SK-N-SH treated with all-trans-retinoic acid at 6 μM for 48 hours (cell line): ENCODE data around the gene RNGTT.

Experiments used
- ATAC-seq: fragments of 200-7000 bp; cut with Tn5 transposase; 3 replicates; pipeline ENCODE4 v1.9.1; 2020; ENCODE audit warnings: mild to moderate bottlenecking, moderate library complexity
- ARNTL ChIP-seq: fragments of 450-650 bp; formaldehyde crosslinking; IDR thresholded peaks from 2 replicates; pipeline ENCODE4 v1.5.0; 2020; ENCODE audit warnings: low read depth, mild to moderate bottlenecking, moderate library complexity, borderline replicate concordance
- BACH2 ChIP-seq: fragments of 250-450 bp; sonication (Bioruptor Pico); IDR thresholded peaks from 2 replicates; pipeline ENCODE4 v1.9.0; 2021; ENCODE audit warnings: mild to moderate bottlenecking, borderline replicate concordance
- CSDC2 ChIP-seq: fragments of 250-450 bp; sonication (Bioruptor Pico); IDR thresholded peaks from 2 replicates; pipeline ENCODE4 v1.5.0; 2020; ENCODE audit warnings: mild to moderate bottlenecking, moderate library complexity
- ESRRG ChIP-seq: fragments of 250-450 bp; sonication (Bioruptor Pico); IDR thresholded peaks from 2 replicates; pipeline ENCODE4 v1.6.1; 2021; ENCODE audit warnings: mild to moderate bottlenecking
- GLIS3 ChIP-seq: fragments of 250-450 bp; sonication (Bioruptor Pico); IDR thresholded peaks from 2 replicates; pipeline ENCODE4 v1.5.0; 2020; ENCODE audit warnings: mild to moderate bottlenecking, moderate library complexity
- OSR1 ChIP-seq: fragments of 250-450 bp; sonication (Bioruptor Pico); IDR thresholded peaks from 2 replicates; pipeline ENCODE4 v1.8.0; 2022; ENCODE audit warnings: moderate library complexity, mild to moderate bottlenecking, inconsistent platforms
- PPARA ChIP-seq: fragments of 250-450 bp; sonication (Bioruptor Pico); IDR thresholded peaks from 2 replicates; pipeline ENCODE4 v1.5.0; 2020; ENCODE audit warnings: mild to moderate bottlenecking, borderline replicate concordance
- RARB ChIP-seq: fragments of 250-450 bp; sonication (Bioruptor Pico); IDR thresholded peaks from 2 replicates; pipeline ENCODE4 v1.8.0; 2021; ENCODE audit warnings: mild to moderate bottlenecking, moderate library complexity
- SNAI2 ChIP-seq: fragments of 250-450 bp; sonication (Bioruptor Pico); IDR thresholded peaks from 2 replicates; pipeline ENCODE4 v1.5.0; 2020; ENCODE audit warnings: mild to moderate bottlenecking, moderate library complexity
- TCF4 ChIP-seq: fragments of 250-450 bp; sonication (Bioruptor Pico); IDR thresholded peaks from 2 replicates; pipeline ENCODE4 v1.8.0; 2021; ENCODE audit warnings: mild to moderate bottlenecking, moderate library complexity, borderline replicate concordance
- TOX ChIP-seq: fragments of 250-450 bp; sonication (Bioruptor Pico); IDR thresholded peaks from 2 replicates; pipeline ENCODE4 v1.8.0; 2021; ENCODE audit warnings: mild to moderate bottlenecking, moderate library complexity, borderline replicate concordance
- TSHZ2 ChIP-seq: fragments of 250-450 bp; sonication (Bioruptor Pico); IDR thresholded peaks from 2 replicates; pipeline ENCODE4 v1.5.0; 2020; ENCODE audit warnings: mild to moderate bottlenecking, moderate library complexity
- ZC3H10 ChIP-seq: fragments of 250-450 bp; sonication (Bioruptor Pico); IDR thresholded peaks from 2 replicates; pipeline ENCODE4 v1.5.1; 2021; ENCODE audit warnings: mild to moderate bottlenecking, moderate library complexity
- ZFP3 ChIP-seq: fragments of 250-450 bp; sonication (Bioruptor Pico); IDR thresholded peaks from 2 replicates; pipeline ENCODE4 v1.5.0; 2020; ENCODE audit warnings: mild to moderate bottlenecking, moderate library complexity
- ZNF565 ChIP-seq: fragments of 450-650 bp; formaldehyde crosslinking; conservative IDR thresholded peaks from 2 replicates; pipeline ENCODE4 v1.5.0; 2020; ENCODE audit warnings: low read depth, mild to moderate bottlenecking, moderate library complexity
- ZNF70 ChIP-seq: fragments of 450-650 bp; formaldehyde crosslinking; IDR thresholded peaks from 2 replicates; pipeline ENCODE4 v1.5.0; 2020; ENCODE audit warnings: mild to moderate bottlenecking, moderate library complexity
- ZNF8 ChIP-seq: fragments of 450-650 bp; formaldehyde crosslinking; IDR thresholded peaks from 2 replicates; pipeline ENCODE4 v1.5.0; 2020; ENCODE audit warnings: mild to moderate bottlenecking, moderate library complexity
- TF ChIP-seq, protein P1 (sequence below): fragments of 250-450 bp; sonication (Bioruptor Pico); IDR thresholded peaks from 2 replicates; pipeline ENCODE4 v1.5.1; 2021; ENCODE audit warnings: mild to moderate bottlenecking, moderate library complexity
- TF ChIP-seq, protein P2 (sequence below): fragments of 250-450 bp; sonication (Bioruptor Pico); IDR thresholded peaks from 2 replicates; pipeline ENCODE4 v1.5.1; 2020; ENCODE audit warnings: low read depth, mild to moderate bottlenecking, moderate library complexity
- TF ChIP-seq, protein P3 (sequence below): fragments of 250-450 bp; sonication (Bioruptor Pico); IDR thresholded peaks from 2 replicates; pipeline ENCODE4 v1.8.0; 2021; ENCODE audit warnings: low read depth, mild to moderate bottlenecking, moderate library complexity, borderline replicate concordance

The RNGTT gene

GRCh38 chr6:88741071-88741470, 222.3 kb downstream of the RNGTT start:
- TF ChIP-seq ZC3H10 (no peak), CSDC2 (no peak), ARNTL (CRISPR knock-in tag) (no peak), RARB (no peak), TSHZ2 (CRISPR knock-in tag) (no peak), SNAI2 (CRISPR knock-in tag) (no peak), OSR1 (CRISPR knock-in tag) (no peak), ZNF8 (CRISPR knock-in tag) (no peak; the same call in 1 of the 2 replicates), ZFP3 (no peak), ZNF70 (no peak), TOX (CRISPR knock-in tag) (no peak)
- TF ChIP-seq, protein P1, sequence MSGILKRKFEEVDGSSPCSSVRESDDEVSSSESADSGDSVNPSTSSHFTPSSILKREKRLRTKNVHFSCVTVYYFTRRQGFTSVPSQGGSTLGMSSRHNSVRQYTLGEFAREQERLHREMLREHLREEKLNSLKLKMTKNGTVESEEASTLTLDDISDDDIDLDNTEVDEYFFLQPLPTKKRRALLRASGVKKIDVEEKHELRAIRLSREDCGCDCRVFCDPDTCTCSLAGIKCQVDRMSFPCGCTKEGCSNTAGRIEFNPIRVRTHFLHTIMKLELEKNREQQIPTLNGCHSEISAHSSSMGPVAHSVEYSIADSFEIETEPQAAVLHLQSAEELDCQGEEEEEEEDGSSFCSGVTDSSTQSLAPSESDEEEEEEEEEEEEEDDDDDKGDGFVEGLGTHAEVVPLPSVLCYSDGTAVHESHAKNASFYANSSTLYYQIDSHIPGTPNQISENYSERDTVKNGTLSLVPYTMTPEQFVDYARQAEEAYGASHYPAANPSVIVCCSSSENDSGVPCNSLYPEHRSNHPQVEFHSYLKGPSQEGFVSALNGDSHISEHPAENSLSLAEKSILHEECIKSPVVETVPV (CRISPR knock-in tag), result no peak
- TF ChIP-seq, protein P2, sequence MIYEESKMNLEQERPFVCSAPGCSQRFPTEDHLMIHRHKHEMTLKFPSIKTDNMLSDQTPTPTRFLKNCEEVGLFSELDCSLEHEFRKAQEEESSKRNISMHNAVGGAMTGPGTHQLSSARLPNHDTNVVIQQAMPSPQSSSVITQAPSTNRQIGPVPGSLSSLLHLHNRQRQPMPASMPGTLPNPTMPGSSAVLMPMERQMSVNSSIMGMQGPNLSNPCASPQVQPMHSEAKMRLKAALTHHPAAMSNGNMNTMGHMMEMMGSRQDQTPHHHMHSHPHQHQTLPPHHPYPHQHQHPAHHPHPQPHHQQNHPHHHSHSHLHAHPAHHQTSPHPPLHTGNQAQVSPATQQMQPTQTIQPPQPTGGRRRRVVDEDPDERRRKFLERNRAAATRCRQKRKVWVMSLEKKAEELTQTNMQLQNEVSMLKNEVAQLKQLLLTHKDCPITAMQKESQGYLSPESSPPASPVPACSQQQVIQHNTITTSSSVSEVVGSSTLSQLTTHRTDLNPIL (CRISPR knock-in tag), result no peak
- ATAC-seq, result no peak

GRCh38 chr6:88734544-88734943, 228.9 kb downstream of the RNGTT start:
- ATAC-seq, result no peak
- no peak for TF ChIP-seq OSR1 (CRISPR knock-in tag)
- TF ChIP-seq, protein P2 (CRISPR knock-in tag), result no peak
- no peak for TF ChIP-seq RARB
- TF ChIP-seq, protein P3, sequence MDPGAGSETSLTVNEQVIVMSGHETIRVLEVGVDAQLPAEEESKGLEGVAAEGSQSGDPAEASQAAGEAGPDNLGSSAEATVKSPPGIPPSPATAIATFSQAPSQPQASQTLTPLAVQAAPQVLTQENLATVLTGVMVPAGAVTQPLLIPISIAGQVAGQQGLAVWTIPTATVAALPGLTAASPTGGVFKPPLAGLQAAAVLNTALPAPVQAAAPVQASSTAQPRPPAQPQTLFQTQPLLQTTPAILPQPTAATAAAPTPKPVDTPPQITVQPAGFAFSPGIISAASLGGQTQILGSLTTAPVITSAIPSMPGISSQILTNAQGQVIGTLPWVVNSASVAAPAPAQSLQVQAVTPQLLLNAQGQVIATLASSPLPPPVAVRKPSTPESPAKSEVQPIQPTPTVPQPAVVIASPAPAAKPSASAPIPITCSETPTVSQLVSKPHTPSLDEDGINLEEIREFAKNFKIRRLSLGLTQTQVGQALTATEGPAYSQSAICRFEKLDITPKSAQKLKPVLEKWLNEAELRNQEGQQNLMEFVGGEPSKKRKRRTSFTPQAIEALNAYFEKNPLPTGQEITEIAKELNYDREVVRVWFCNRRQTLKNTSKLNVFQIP (CRISPR knock-in tag), result no peak
- no peak for TF ChIP-seq GLIS3 (CRISPR knock-in tag)
- no peak for TF ChIP-seq ARNTL (CRISPR knock-in tag)
- no peak for TF ChIP-seq ZC3H10

DNA sequence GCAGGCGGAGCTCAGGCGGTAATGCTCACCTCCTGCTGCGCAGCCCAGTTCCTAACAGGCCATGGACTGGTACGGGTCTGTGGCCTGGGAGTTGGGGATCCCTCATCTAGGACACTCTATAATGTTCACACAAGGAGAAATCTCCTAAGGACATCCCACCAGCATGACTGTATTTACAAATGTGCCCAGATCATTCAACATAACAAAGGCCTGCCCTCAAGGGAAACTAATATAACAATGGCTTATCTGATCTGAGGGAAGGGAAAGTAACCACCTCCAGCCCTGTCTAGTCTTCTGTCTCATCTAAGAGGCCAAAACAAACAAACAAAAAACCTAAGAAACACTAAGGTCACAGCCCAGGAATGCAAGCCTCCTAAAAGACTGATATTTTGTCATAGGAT, 232.8 kb downstream of the RNGTT start:
- no peak for ATAC-seq
- TF ChIP-seq, protein P1 (CRISPR knock-in tag), result no peak
- TF ChIP-seq GLIS3 (CRISPR knock-in tag) (no peak), SNAI2 (CRISPR knock-in tag) (no peak), ZNF8 (CRISPR knock-in tag) (no peak), ESRRG (CRISPR knock-in tag) (no peak), ZNF565 (CRISPR knock-in tag) (no peak), OSR1 (CRISPR knock-in tag) (no peak), BACH2 (CRISPR knock-in tag) (no peak), TCF4 (CRISPR knock-in tag) (no peak), PPARA (CRISPR knock-in tag) (no peak)
